Retinal pigment epithelial cell (primary cell): ENCODE measurements around the gene GAK.

Experiments
- DNase-seq: peaks from one replicate; pipeline ENCODE4 v3.0.0-alpha.2; 2010; ENCODE audit warnings: low read depth
- H3K4me3 ChIP-seq: 2 replicates; pipeline ENCODE4 v1.5.1; 2011; ENCODE audit warnings: mild to moderate bottlenecking, low read length, control low read depth, moderate library complexity
- CTCF ChIP-seq: conservative IDR thresholded peaks from 2 replicates; pipeline ENCODE4 v1.5.1; 2011; ENCODE audit warnings: low read depth, low read length, control low read depth, inconsistent platforms

GAK gene

GRCh38 chr4:971666-972500 lies 39.8 kb upstream of the GAK start:
- peak overlapping the region; percentile 56 for H3K4me3 ChIP-seq
- DNase-seq, result no peak
- TF ChIP-seq CTCF, result no peak

DNA sequence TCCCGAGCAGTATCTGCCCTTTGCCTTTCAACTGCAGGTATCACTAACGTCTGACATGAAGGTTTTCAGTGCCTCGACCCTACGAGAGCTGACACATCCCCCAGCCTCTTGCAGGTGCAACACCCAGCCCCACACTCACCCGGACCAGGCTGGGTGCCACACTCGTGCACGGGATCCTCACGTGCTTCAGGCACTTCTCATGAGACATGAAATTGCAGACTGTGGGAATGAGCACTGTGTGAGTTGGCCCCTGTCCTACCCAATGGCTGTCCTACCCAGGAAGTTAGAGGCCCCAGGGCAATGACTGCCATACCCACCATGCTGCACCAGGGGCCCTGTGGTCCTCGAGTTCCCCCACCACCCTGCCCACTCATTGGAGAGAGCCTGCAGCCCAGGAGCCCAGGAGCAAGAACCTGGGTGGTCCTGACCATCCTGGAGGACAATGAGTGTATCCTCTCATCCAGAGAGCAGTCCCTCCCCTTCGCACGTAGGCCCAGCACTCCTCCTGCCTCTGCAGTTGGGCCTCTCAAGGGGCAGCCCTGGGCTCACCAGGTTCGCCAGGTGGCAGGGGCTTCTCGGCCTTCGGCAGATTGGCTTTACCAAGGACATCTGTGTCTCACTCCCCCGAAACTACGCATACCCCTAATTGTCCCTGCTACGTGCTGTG lies 38.9 kb upstream of the GAK start:
- no peak overlapping the region for H3K4me3 ChIP-seq
- no peak for TF ChIP-seq CTCF
- no peak for DNase-seq

DNA sequence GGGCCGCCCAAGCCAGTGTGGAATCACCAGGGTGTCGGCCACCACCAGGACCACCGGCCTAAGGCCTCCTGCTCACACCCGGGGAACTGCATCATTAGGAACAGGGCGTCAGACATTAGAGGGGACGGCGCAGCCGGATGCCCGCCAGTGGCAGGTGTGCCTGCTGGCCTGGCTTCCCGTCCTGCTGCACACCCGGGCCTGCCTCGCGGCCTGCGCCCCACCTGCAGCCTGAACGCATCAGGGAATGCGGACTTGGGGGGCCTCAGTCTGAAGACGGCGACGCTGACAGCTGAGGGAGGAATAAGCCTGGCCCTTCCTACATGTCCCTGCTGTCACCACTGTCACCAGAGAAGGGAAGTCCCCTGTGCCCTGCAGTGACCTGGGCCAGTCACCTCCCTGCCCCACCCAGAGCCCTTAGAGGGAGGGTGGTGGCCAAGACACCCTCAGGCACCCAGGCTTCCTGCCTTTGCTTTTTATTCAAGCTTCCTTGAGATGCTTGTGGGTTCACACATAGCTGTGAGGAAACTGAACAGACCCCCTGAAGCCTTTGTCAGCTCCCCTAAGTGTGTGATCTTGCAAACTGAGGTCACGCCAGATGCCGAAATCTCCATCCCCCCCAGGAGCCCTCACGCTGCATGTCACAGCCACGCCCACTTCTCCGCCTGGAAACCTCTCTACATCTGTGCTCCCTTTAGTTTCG lies 38.1 kb upstream of the GAK start:
- H3K4me3 ChIP-seq, result no peak overlapping the region
- TF ChIP-seq CTCF, result no peak
- no peak for DNase-seq

- no peak for DNase-seq
- no peak for TF ChIP-seq CTCF
- no peak overlapping the region for H3K4me3 ChIP-seq
Measured at GRCh38 chr4:968621-969394, 36.7 kb upstream of the GAK start.

- DNase-seq, result no peak
- TF ChIP-seq CTCF, result no peak
- no peak overlapping the region for H3K4me3 ChIP-seq
Measured at GRCh38 chr4:968221-968620, 36.1 kb upstream of the GAK start.

- no peak for TF ChIP-seq CTCF
- no peak for DNase-seq
- H3K4me3 ChIP-seq, result no peak overlapping the region
Measured at GRCh38 chr4:967113-968104, 35.3 kb upstream of the GAK start.
